ENCODE results near the gene TMPRSS3.
"Not testable (repeated sequence)": the region's sequence is repeated elsewhere in the genome, so short reads cannot be mapped to it uniquely, and the experiment has no call there.

TMPRSS3 gene

DNA sequence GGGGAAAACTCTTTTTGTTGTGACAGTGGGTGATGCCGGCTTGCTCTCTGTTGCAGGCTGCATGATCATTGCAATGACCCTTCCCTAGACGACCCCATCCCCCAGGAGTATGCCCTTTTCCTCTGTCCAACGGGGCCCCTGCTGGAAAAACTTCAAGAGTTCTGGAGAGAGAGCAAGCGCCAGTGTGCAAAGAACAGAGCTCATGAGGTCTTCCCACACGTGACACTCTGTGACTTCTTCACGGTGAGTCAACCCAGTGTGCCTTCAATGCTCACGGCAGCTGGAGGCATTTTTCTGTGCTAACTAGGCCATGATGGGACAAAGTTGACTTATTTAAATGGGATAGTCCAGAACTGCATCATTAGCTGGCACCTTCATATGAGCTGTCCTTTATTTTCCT, 13.5 kb upstream of the TMPRSS3 start:
- H3K4me1 Mint-ChIP-seq, result peaks cover 52% of the 10 kb centered on the region
- peak; percentile 8 for DNase-seq
- H3K36me3 Mint-ChIP-seq, result peaks cover 58% of the 10 kb centered on the region
- CTCF ChIA-PET, result no interaction called here
- H3K4me3 Mint-ChIP-seq, result no peak overlapping the region
- no peaks in the 10 kb centered on the region for H3K9me3 Mint-ChIP-seq
- no peak overlapping the region for H3K27ac Mint-ChIP-seq
- no peaks in the 10 kb centered on the region for H3K27me3 Mint-ChIP-seq

- DNase-seq, CTCF ChIA-PET, H3K4me3 Mint-ChIP-seq, H3K27me3 Mint-ChIP-seq, H3K27ac Mint-ChIP-seq, H3K9me3 Mint-ChIP-seq: not testable (repeated sequence)
- Mint-ChIP-seq H3K36me3 (peaks cover 53% of the 10 kb centered on the region), H3K4me1 (peaks cover 46% of the 10 kb centered on the region)
These were observed 12.9 kb upstream of the TMPRSS3 start for GRCh38 chr21:42408718-42409117.

- Mint-ChIP-seq H3K9me3 (no peaks in the 10 kb centered on the region), H3K27me3 (no peaks in the 10 kb centered on the region), H3K4me3 (peak overlapping the region; percentile 98), H3K36me3 (peaks cover 44% of the 10 kb centered on the region), H3K4me1 (peaks cover 45% of the 10 kb centered on the region), H3K27ac (no peak overlapping the region)
- DNase-seq, result no peak
- CTCF ChIA-PET, result no interaction called here
These were observed 11.6 kb upstream of the TMPRSS3 start for GRCh38 chr21:42407476-42407875.

- Mint-ChIP-seq H3K27ac (peak overlapping the region; percentile 87), H3K36me3 (peaks cover 47% of the 10 kb centered on the region), H3K4me3 (peak overlapping the region; percentile 98), H3K4me1 (peaks cover 47% of the 10 kb centered on the region), H3K9me3 (peaks cover 4% of the 10 kb centered on the region), H3K27me3 (no peaks in the 10 kb centered on the region)
- CTCF ChIA-PET, result interaction anchor here (4.7 kb wide), 1 partner anchor 26 kb away, joined by 25 read pairs; no protein-coding TSS in a partner anchor
- no peak for DNase-seq
These were observed 11.0 kb upstream of the TMPRSS3 start for GRCh38 chr21:42406866-42407265.

DNA sequence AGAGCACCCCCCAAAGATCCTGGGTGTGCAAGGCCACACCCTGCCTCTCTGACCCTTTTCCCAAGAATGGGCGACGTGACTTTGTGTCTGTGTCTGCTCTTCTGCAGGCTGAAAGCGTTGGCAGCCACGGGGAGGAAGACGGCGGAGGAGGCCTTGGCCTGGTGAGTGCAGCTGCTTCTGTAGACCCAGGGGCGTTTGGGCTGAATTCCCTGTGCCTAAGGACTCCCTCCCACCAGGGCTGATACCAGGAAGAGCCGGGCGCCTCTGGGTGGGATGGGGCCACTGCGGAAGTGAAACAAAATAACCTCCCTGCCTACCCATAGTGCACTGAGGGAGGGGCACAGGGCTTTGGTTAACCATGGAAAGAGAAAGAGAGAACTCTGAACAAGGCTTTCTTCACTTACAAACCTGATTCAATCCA, 10.4 kb upstream of the TMPRSS3 start:
- CTCF ChIA-PET, result interaction anchor here (4.7 kb wide), 1 partner anchor 25 kb away, joined by 25 read pairs; no protein-coding TSS in a partner anchor
- Mint-ChIP-seq H3K4me1 (peaks cover 53% of the 10 kb centered on the region), H3K36me3 (peaks cover 53% of the 10 kb centered on the region), H3K27me3 (no peaks in the 10 kb centered on the region), H3K4me3 (peak overlapping the region; percentile 98), H3K27ac (peak overlapping the region; percentile 87), H3K9me3 (peaks cover 10% of the 10 kb centered on the region)
- peak; percentile 79 for DNase-seq

DNA sequence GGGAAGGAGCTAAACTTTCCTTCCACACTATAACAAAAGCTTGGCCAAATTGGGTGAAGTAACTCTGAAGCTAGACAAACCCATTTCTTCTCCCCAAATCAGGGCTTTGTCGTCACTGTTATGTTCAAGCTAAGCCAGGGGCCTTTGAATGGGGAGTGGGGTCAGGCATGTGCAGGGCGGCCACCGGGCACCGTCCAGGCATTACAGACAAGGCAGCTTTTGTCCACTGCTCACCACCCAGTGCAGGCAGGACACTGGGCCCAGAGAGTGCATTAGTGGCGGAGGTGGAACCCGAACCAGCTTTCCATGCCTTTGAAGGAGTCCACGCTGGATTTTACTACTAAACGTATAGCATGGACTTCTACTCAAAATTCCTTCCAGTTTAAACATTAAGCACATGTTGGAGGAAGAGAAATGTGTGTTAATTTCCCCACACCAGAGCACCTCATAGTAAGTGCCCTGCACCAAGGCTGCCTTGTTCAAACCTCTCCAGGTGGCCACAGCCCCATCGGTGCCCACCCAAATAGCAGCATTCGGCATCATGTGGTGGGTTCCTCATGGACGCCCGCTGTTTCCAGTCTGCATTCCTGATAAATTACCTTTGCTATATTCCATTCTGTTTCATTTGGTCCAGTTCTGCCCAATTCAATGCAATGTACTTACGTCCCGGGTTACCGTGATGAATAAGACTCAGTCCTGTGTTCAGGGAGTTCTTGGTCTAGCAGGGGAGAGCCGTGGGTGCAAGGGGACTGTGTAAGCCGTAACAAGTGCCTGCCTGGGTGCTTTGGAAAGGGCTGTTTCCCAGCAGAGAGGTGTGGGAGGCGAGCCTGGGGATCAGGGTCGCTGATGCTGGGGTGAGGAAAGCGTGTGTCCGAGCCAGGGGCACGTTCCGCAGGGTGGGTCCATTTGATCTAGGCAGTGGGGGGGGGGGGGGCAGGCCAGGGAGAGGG, 9.5 kb upstream of the TMPRSS3 start:
- no peak for DNase-seq
- Mint-ChIP-seq H3K4me1 (peaks cover 59% of the 10 kb centered on the region), H3K4me3 (peak overlapping the region; percentile 98), H3K27ac (peak overlapping the region; percentile 87), H3K9me3 (peaks cover 10% of the 10 kb centered on the region), H3K27me3 (no peaks in the 10 kb centered on the region), H3K36me3 (peaks cover 53% of the 10 kb centered on the region)
- CTCF ChIA-PET, result interaction anchor here (0.8 to 4.7 kb wide), 11 partner anchors 10 to 67 kb away, joined by 3 to 25 read pairs (median 5); no protein-coding TSS in a partner anchor

GRCh38 chr21:42404539-42404938, 8.7 kb upstream of the TMPRSS3 start:
- DNase-seq, result peak; percentile 50
- Mint-ChIP-seq H3K4me1 (peaks cover 56% of the 10 kb centered on the region), H3K36me3 (peaks cover 48% of the 10 kb centered on the region), H3K27ac (peak overlapping the region; percentile 87), H3K27me3 (no peaks in the 10 kb centered on the region), H3K9me3 (peaks cover 10% of the 10 kb centered on the region), H3K4me3 (peak overlapping the region; percentile 98)
- CTCF ChIA-PET, result interaction anchor here (0.8 to 4.7 kb wide), 15 partner anchors 10 to 67 kb away, joined by 3 to 25 read pairs (median 5); no protein-coding TSS in a partner anchor

GRCh38 chr21:42403611-42404231, 7.9 kb upstream of the TMPRSS3 start, which contains the start of gene UBASH3A:
TSS of gene UBASH3A (plus strand) at chr21:42403902. CDS start at chr21:42403946, 44 bp downstream.
- peak within 1 kb of the TSS; percentile 87 for H3K27ac Mint-ChIP-seq
- no peaks in the 10 kb centered on the region for H3K27me3 Mint-ChIP-seq
- CTCF ChIA-PET, result interaction anchor here (0.9 to 4.7 kb wide), 13 partner anchors 9 to 93 kb away, joined by 3 to 25 read pairs (median 5); no protein-coding TSS in a partner anchor
- DNase-seq, result peak; percentile 76
- H3K36me3 Mint-ChIP-seq, result peaks cover 42% of the 10 kb centered on the region
- peaks cover 59% of the 10 kb centered on the region for H3K4me1 Mint-ChIP-seq
- H3K9me3 Mint-ChIP-seq, result peaks cover 10% of the 10 kb centered on the region
- peak within 1 kb of the TSS; percentile 98 for H3K4me3 Mint-ChIP-seq

DNA sequence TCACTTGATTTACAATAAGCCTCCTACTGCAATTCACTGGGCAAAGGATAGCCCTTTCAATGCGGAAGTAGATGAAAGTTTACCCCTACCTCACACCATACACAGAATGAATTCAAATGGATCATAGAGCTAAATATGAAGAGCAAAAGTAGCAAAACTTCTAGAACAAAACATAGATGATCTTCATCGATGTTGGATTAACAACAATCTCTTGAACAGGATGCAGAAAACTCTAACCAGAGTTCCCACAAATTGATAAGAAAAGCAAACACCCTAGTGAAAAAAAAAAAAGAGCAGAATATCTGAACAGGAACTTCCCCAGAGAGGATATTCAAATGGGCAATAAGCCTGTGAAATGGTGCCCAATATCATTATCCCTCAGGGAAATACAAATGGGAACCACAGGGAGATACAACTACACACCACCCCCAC, 6.0 kb upstream of the TMPRSS3 start:
- peaks cover 35% of the 10 kb centered on the region for H3K36me3 Mint-ChIP-seq
- peaks cover 60% of the 10 kb centered on the region for H3K4me1 Mint-ChIP-seq
- CTCF ChIA-PET, result interaction anchor here (0.6 to 4.7 kb wide), 4 partner anchors 14 to 338 kb away, joined by 3 to 25 read pairs (median 4); no protein-coding TSS in a partner anchor
- no peak for DNase-seq
- no peaks in the 10 kb centered on the region for H3K27me3 Mint-ChIP-seq
- peak overlapping the region; percentile 46 for H3K27ac Mint-ChIP-seq
- peaks cover 10% of the 10 kb centered on the region for H3K9me3 Mint-ChIP-seq
- peak overlapping the region; percentile 1 for H3K4me3 Mint-ChIP-seq

DNA sequence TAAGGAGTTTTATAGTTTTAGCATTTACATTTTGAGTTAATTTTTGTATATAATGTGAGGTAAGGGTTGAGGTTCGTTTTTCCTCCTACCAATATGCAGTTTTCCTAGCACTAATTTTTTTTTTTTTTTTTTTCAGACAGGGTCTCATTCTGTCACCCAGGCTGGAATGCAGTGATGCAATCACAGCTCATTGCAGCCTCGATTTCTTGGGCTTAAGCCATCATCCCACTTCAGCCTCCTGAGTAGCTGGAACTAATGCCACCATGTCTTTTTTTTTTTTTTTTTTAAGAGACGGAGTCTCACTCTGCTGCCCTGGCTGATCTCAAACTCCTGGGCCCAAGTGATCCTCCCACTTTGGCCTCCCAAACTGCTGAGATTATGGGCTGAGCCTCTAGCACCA, 5.3 kb upstream of the TMPRSS3 start:
- no peaks in the 10 kb centered on the region for H3K27me3 Mint-ChIP-seq
- H3K4me1 Mint-ChIP-seq, result peaks cover 53% of the 10 kb centered on the region
- CTCF ChIA-PET, result interaction anchor here (0.6 to 0.9 kb wide), 3 partner anchors 15 to 339 kb away, joined by 3 to 4 read pairs (median 4); no protein-coding TSS in a partner anchor
- peaks cover 10% of the 10 kb centered on the region for H3K9me3 Mint-ChIP-seq
- no peak overlapping the region for H3K27ac Mint-ChIP-seq
- peaks cover 28% of the 10 kb centered on the region for H3K36me3 Mint-ChIP-seq
- no peak for DNase-seq
- H3K4me3 Mint-ChIP-seq, result no peak overlapping the region

GRCh38 chr21:42400525-42400924, 4.7 kb upstream of the TMPRSS3 start:
- Mint-ChIP-seq H3K9me3 (peaks cover 10% of the 10 kb centered on the region), H3K4me3 (no peak overlapping the region), H3K27ac (no peak overlapping the region), H3K36me3 (peaks cover 25% of the 10 kb centered on the region), H3K4me1 (peaks cover 53% of the 10 kb centered on the region), H3K27me3 (no peaks in the 10 kb centered on the region)
- CTCF ChIA-PET, result interaction anchor here (0.7 kb wide), 1 partner anchor 199 kb away, joined by 3 read pairs; no protein-coding TSS in a partner anchor
- DNase-seq, result no peak

GRCh38 chr21:42398436-42399028, 2.7 kb upstream of the TMPRSS3 start:
- Mint-ChIP-seq H3K27ac (peak overlapping the region; percentile 9), H3K9me3 (peaks cover 10% of the 10 kb centered on the region), H3K27me3 (peaks cover 9% of the 10 kb centered on the region), H3K36me3 (peaks cover 19% of the 10 kb centered on the region), H3K4me1 (peaks cover 59% of the 10 kb centered on the region), H3K4me3 (no peak overlapping the region)
- no peak for DNase-seq
- CTCF ChIA-PET, result interaction anchor here (1.1 to 1.8 kb wide), 4 partner anchors 11 to 140 kb away, joined by 3 to 6 read pairs (median 4); no protein-coding TSS in a partner anchor

GRCh38 chr21:42397746-42398394, 2.0 kb upstream of the TMPRSS3 start:
- no peak for DNase-seq
- Mint-ChIP-seq H3K4me1 (peaks cover 60% of the 10 kb centered on the region), H3K27me3 (peaks cover 9% of the 10 kb centered on the region), H3K36me3 (peaks cover 19% of the 10 kb centered on the region), H3K9me3 (peaks cover 10% of the 10 kb centered on the region), H3K4me3 (no peak overlapping the region), H3K27ac (no peak overlapping the region)
- CTCF ChIA-PET, result interaction anchor here (1.1 to 1.8 kb wide), 4 partner anchors 10 to 139 kb away, joined by 3 to 6 read pairs (median 4); no protein-coding TSS in a partner anchor

Measured in activated naive CD4-positive, alpha-beta T cell treated with anti-CD3 and anti-CD28 coated beads, Interleukin-2, amount 10 ng/mL, durations not matched to agents 7 days and 5 days (primary cell).